ENCODE results near the gene SLC10A3. TPM values are rescaled to one million over a fixed set of nuclear protein-coding genes. Genes with fewer than 3 reads are reported as not detected.

The SLC10A3 gene
- total RNA-seq, 2 donors from 2014 or later = 26.7 to 55.5 TPM

- no peak for ATAC-seq (ENCODE audit: insufficient number of reproducible peaks, low FRiP score, low read depth)
- peaks cover 0 to 10% of the 10 kb centered on the region in 2 donors for H3K4me1 ChIP-seq (ENCODE audit: control insufficient read depth in 1 of 2, low read depth in 2 of 2)
- no peaks in the 10 kb centered on the region for H3K36me3 ChIP-seq
- peak overlapping the region; percentile 80 for H3K4me3 ChIP-seq
- TF ChIP-seq CTCF (IDR thresholded peaks at IDR 0.05) = no peak
- H3K27ac ChIP-seq = peak overlapping the region in 1 of 2 donors; percentile 71
- DNase-seq (ENCODE audit: low spot score) = no peak
- H3K27me3 ChIP-seq (replicated peaks; ENCODE audit: insufficient read depth) = no peaks in the 10 kb centered on the region
- H3K9me3 ChIP-seq = no peaks in the 10 kb centered on the region
These were observed 32.8 kb downstream of the SLC10A3 start for GRCh38 chrX:154457491-154458115.

GRCh38 chrX:154452823-154453222, 37.6 kb downstream of the SLC10A3 start:
- H3K4me1 ChIP-seq (ENCODE audit: control insufficient read depth in 1 of 2, low read depth in 2 of 2) = no peaks in the 10 kb centered on the region
- TF ChIP-seq CTCF (IDR thresholded peaks at IDR 0.05) = no peak
- H3K9me3 ChIP-seq = no peaks in the 10 kb centered on the region
- H3K27ac ChIP-seq = no peak overlapping the region
- peaks cover 18% of the 10 kb centered on the region for H3K36me3 ChIP-seq
- DNase-seq (ENCODE audit: low spot score) (no peak), ATAC-seq (ENCODE audit: insufficient number of reproducible peaks, low FRiP score, low read depth) (no peak)
- no peak overlapping the region for H3K4me3 ChIP-seq
- no peaks in the 10 kb centered on the region for H3K27me3 ChIP-seq (replicated peaks; ENCODE audit: insufficient read depth)

GRCh38 chrX:154450312-154450711, 40.1 kb downstream of the SLC10A3 start:
- TF ChIP-seq CTCF (IDR thresholded peaks at IDR 0.05) = no peak
- peaks cover 18% of the 10 kb centered on the region for H3K36me3 ChIP-seq
- no peak overlapping the region for H3K27ac ChIP-seq
- DNase-seq (ENCODE audit: low spot score) (no peak), ATAC-seq (ENCODE audit: insufficient number of reproducible peaks, low FRiP score, low read depth) (no peak)
- H3K4me1 ChIP-seq (ENCODE audit: control insufficient read depth in 1 of 2, low read depth in 2 of 2) = peaks cover 1 to 10% of the 10 kb centered on the region in 2 donors
- H3K4me3 ChIP-seq = no peak overlapping the region
- no peaks in the 10 kb centered on the region for H3K27me3 ChIP-seq (replicated peaks; ENCODE audit: insufficient read depth)
- H3K9me3 ChIP-seq = no peaks in the 10 kb centered on the region

- Histone ChIP-seq H3K9me3 (no peaks in the 10 kb centered on the region), H3K36me3 (peaks cover 18% of the 10 kb centered on the region), H3K4me1 (ENCODE audit: control insufficient read depth in 1 of 2, low read depth in 2 of 2) (peaks cover 6 to 17% of the 10 kb centered on the region in 2 donors), H3K27ac (no peak overlapping the region), H3K4me3 (no peak overlapping the region), H3K27me3 (replicated peaks; ENCODE audit: insufficient read depth) (no peaks in the 10 kb centered on the region)
- no peak for TF ChIP-seq CTCF (IDR thresholded peaks at IDR 0.05)
- DNase-seq (ENCODE audit: low spot score) (no peak), ATAC-seq (ENCODE audit: insufficient number of reproducible peaks, low FRiP score, low read depth) (no peak)
These were observed 40.8 kb downstream of the SLC10A3 start for GRCh38 chrX:154449618-154450017.

GRCh38 chrX:154448484-154448883, 41.9 kb downstream of the SLC10A3 start:
- H3K36me3 ChIP-seq = peaks cover 18% of the 10 kb centered on the region

More at GRCh38 chrX:154448484-154448883, 41.9 kb downstream of the SLC10A3 start:
- H3K9me3 ChIP-seq = no peaks in the 10 kb centered on the region
- H3K4me1 ChIP-seq (ENCODE audit: control insufficient read depth in 1 of 2, low read depth in 2 of 2) = peaks cover 6 to 19% of the 10 kb centered on the region in 2 donors
- no peak overlapping the region for H3K27ac ChIP-seq
- ATAC-seq (ENCODE audit: insufficient number of reproducible peaks, low FRiP score, low read depth) (no peak), DNase-seq (ENCODE audit: low spot score) (no peak)
- no peak overlapping the region for H3K4me3 ChIP-seq
- H3K27me3 ChIP-seq (replicated peaks; ENCODE audit: insufficient read depth) = no peaks in the 10 kb centered on the region
- TF ChIP-seq CTCF (IDR thresholded peaks at IDR 0.05) = no peak

Data from thoracic aorta (tissue), 2 donors.